A549 (cell line): ENCODE results near the gene PRMT7. TPM values are rescaled to one million over a fixed set of nuclear protein-coding genes. Genes with fewer than 3 reads are reported as not detected.

Source experiments
- ATAC-seq, 2 experiments: fragments of 200-7000 bp in 1 of 2; fragments of >200 bp in 1 of 2; cut with Nextera tagmentation in 1 of 2; cut with Tn5 transposase in 1 of 2; 3 replicates each; pipeline versions ENCODE4 v1.8.0 to v1.9.1; 2018 to 2020; ENCODE audit warnings: mild to moderate bottlenecking in 1 of 2, moderate library complexity in 1 of 2
- CTCF ChIA-PET: fragments of 300-600 bp; sonication (Branson Sonifier 250); formaldehyde crosslinking; extraction: SDS; loops from one replicate; lab custom pipeline; 2021; ENCODE audit warnings: antibody characterized with exemption, inconsistent platforms; lab: Yijun Ruan, JAX
- POLR2A ChIA-PET: fragments of 350-600 bp; formaldehyde crosslinking; extraction: SDS; loops from one replicate; lab custom pipeline; 2021; ENCODE audit warnings: antibody characterized with exemption, inconsistent platforms; lab: Yijun Ruan, JAX
- DNase-seq, 2 experiments: peaks; one replicate each; pipeline versions ENCODE4 v3.0.0 to v3.0.0-alpha.2; 2011 to 2016; ENCODE audit warnings: low read depth in 1 of 2, low spot score in 1 of 2
- FAIRE-seq: peaks from 2 replicates; lab custom pipeline; 2011; peaks lifted over from hg19 to GRCh38; lab: Jason Lieb, UNC
- H3K27ac ChIP-seq, 2 experiments: fragments of >200 bp; sonication (Bioruptor Twin); formaldehyde crosslinking; 3 replicates each; pipeline ENCODE4 v1.5.1; 2016 to 2017
- H3K4me1 ChIP-seq: fragments of >200 bp; sonication (Bioruptor Twin); formaldehyde crosslinking; 3 replicates; pipeline ENCODE4 v1.6.1; 2016
- H3K4me2 ChIP-seq: fragments of >200 bp; sonication (Bioruptor Twin); formaldehyde crosslinking; 3 replicates; pipeline ENCODE4 v1.6.1; 2016
- H3K4me3 ChIP-seq: fragments of >200 bp; sonication (Bioruptor Twin); formaldehyde crosslinking; 3 replicates; pipeline ENCODE4 v1.5.1; 2016
- H3K9me3 ChIP-seq: fragments of >200 bp; sonication (Bioruptor Twin); formaldehyde crosslinking; 3 replicates; pipeline ENCODE4 v1.6.1; 2016
- BHLHE40 ChIP-seq: IDR thresholded peaks from 2 replicates; pipeline ENCODE4 v1.6.1; 2012; ENCODE audit warnings: low read depth, low read length, inconsistent platforms
- CEBPB ChIP-seq, 2 experiments: fragments of >200 bp in 1 of 2; sonication (Bioruptor Twin) in 1 of 2; formaldehyde crosslinking in 1 of 2; IDR thresholded peaks; 2 replicates each; pipeline ENCODE4 v1.6.1; 2012 to 2016
- CTCF ChIP-seq: fragments of >200 bp; sonication (Bioruptor Twin); formaldehyde crosslinking; IDR thresholded peaks from 3 replicates; pipeline ENCODE4 v1.5.1; 2016
- EHMT2 ChIP-seq: fragments of 200-600 bp; sonication (generic); IDR thresholded peaks from 2 replicates; pipeline ENCODE4 v1.6.1; 2016; ENCODE audit warnings: antibody characterized with exemption, low read depth, mild to moderate bottlenecking, moderate library complexity
- ELK1 ChIP-seq: fragments of 150-350 bp; IDR thresholded peaks from 2 replicates; pipeline ENCODE4 v1.6.1; 2014; ENCODE audit warnings: low read depth, mild to moderate bottlenecking, low read length
- GATA3 ChIP-seq: IDR thresholded peaks from 2 replicates; pipeline ENCODE4 v1.6.1; 2012; ENCODE audit warnings: borderline replicate concordance
- HES2 ChIP-seq: fragments of >200 bp; sonication (Bioruptor Twin); formaldehyde crosslinking; IDR thresholded peaks from 2 replicates; pipeline ENCODE4 v1.6.1; 2016
- HEYL ChIP-seq: fragments of 250-450 bp; sonication (Bioruptor Pico); IDR thresholded peaks from 2 replicates; pipeline ENCODE4 v1.8.0; 2021; ENCODE audit warnings: mild to moderate bottlenecking, moderate library complexity
- JUNB ChIP-seq: fragments of >200 bp; sonication (Bioruptor Twin); formaldehyde crosslinking; IDR thresholded peaks from 2 replicates; pipeline ENCODE4 v1.6.1; 2016
- KDM1A ChIP-seq: fragments of 200-600 bp; sonication (generic); IDR thresholded peaks from 2 replicates; pipeline ENCODE4 v1.6.1; 2016; ENCODE audit warnings: low read depth, mild to moderate bottlenecking
- MAFK ChIP-seq: fragments of 450-650 bp; IDR thresholded peaks from 2 replicates; pipeline ENCODE4 v1.6.1; 2014; ENCODE audit not compliant: partially characterized antibody
- NR3C1 ChIP-seq: fragments of >200 bp; sonication (Bioruptor Twin); formaldehyde crosslinking; IDR thresholded peaks from 3 replicates; pipeline ENCODE4 v1.6.1; 2017
- POLR2AphosphoS2 ChIP-seq: conservative IDR thresholded peaks from 2 replicates; pipeline ENCODE4 v1.6.1; 2012; ENCODE audit warnings: low read length, improper control_type of control experiment, inconsistent platforms
- RAD21 ChIP-seq, 2 experiments: fragments of >200 bp in 1 of 2; sonication (Bioruptor Twin) in 1 of 2; formaldehyde crosslinking in 1 of 2; IDR thresholded peaks in 1 of 2; conservative IDR thresholded peaks in 1 of 2; 2 replicates in 1 of 2; 3 replicates in 1 of 2; pipeline ENCODE4 v1.6.1; 2012 to 2018; ENCODE audit warnings: inconsistent platforms in 1 of 2
- REST ChIP-seq: fragments of 200-600 bp; sonication (generic); IDR thresholded peaks from 2 replicates; pipeline ENCODE4 v1.6.1; 2016; ENCODE audit warnings: antibody characterized with exemption, mild to moderate bottlenecking, moderate library complexity
- ZNF302 ChIP-seq: fragments of 250-450 bp; sonication (Bioruptor Pico); IDR thresholded peaks from 2 replicates; pipeline ENCODE4 v1.9.0; 2021; ENCODE audit warnings: inconsistent platforms, mild to moderate bottlenecking, moderate library complexity
- WGBS: methylation state at CpG from one replicate; pipeline ENCODE4 v1.1.6; 2017; ENCODE audit errors: missing lambda C conversion rate; 5-methylcytosine and 5-hydroxymethylcytosine counted together
- polyA plus RNA-seq, 4 experiments: library from polyadenylated mRNA; depleted of rRNA in 3 of 4; stranded (reverse); fragments of >200 nt; fragmentation: RNase III in 1 of 4; extraction: RNeasy Plus Mini Kit Qiagen cat#74134 plus additional on column Dnase treatment in 1 of 4; gene quantifications; 2 replicates in 3 of 4; 3 replicates in 1 of 4; pipeline ENCODE4 v1.2.3, GENCODE V29; 2011 to 2017

Gene PRMT7
- polyA plus RNA-seq, 2 of the 4 experiments (the other 2 are of a cell fraction) = 37.1 to 44.7 TPM

- 91% methylated on average over 4 of the region's 4 CpGs for WGBS
- CTCF ChIA-PET = interaction anchor here (2.4 to 3.8 kb wide), 2 partner anchors 17 to 20 kb away, joined by 9 to 20 read pairs; partner anchors contain the start of gene SLC7A6
- H3K27ac ChIP-seq = no peak overlapping the region
These were observed 29.3 kb upstream of the PRMT7 start for GRCh38 chr16:68281368-68282063.

GRCh38 chr16:68282064-68282452 is 28.8 kb upstream of the PRMT7 start:
- WGBS = 93% methylated on average over 4 of the region's 4 CpGs
- no peak for TF ChIP-seq CTCF
- no peak for TF ChIP-seq HES2
- no peak for TF ChIP-seq NR3C1
- no peak for TF ChIP-seq REST
- TF ChIP-seq EHMT2 = no peak
- TF ChIP-seq RAD21 (conservative IDR thresholded peaks at IDR 0.05 in 1 of 2, IDR thresholded peaks at IDR 0.05 in 1 of 2) = no peak
- no peak for TF ChIP-seq CEBPB (IDR thresholded peaks at IDR 0.05)
- no peak for TF ChIP-seq KDM1A
- TF ChIP-seq MAFK = no peak
- TF ChIP-seq ELK1 = no peak
- no peak for TF ChIP-seq ZNF302 (CRISPR knock-in tag)
- no peak for TF ChIP-seq GATA3
- no peak for TF ChIP-seq BHLHE40
- TF ChIP-seq JUNB = no peak
- TF ChIP-seq HEYL (CRISPR knock-in tag) = no peak
- CTCF ChIA-PET = interaction anchor here (1.0 to 3.8 kb wide), 3 partner anchors 18 to 47 kb away, joined by 3 to 20 read pairs (median 10); partner anchors contain the start of gene SLC7A6
- ATAC-seq (no peak), DNase-seq (no peak), FAIRE-seq (no peak)
- POLR2A ChIA-PET = no interaction called here
- H3K27ac ChIP-seq = no peak overlapping the region
- no peak overlapping the region for H3K4me2 ChIP-seq
- no peak overlapping the region for H3K4me3 ChIP-seq
- peaks cover under 1% of the 10 kb centered on the region; the same call in 1 of the 3 replicates for H3K4me1 ChIP-seq
- no peaks in the 10 kb centered on the region for H3K9me3 ChIP-seq

More at GRCh38 chr16:68281368-68282063, 29.3 kb upstream of the PRMT7 start:
- Histone ChIP-seq H3K4me1 (no peaks in the 10 kb centered on the region), H3K9me3 (no peaks in the 10 kb centered on the region), H3K4me3 (no peak overlapping the region), H3K4me2 (no peak overlapping the region)
- no peak for DNase-seq
- TF ChIP-seq MAFK = no peak
- TF ChIP-seq POLR2AphosphoS2 = 0 out of 2 replicates have a peak, but pooled peaks have one; percentile 62
- POLR2A ChIA-PET = no interaction called here
- ATAC-seq = no peak
- no peak for FAIRE-seq
